Measurements from ENCODE around the gene SKAP1. TPM values are rescaled to one million over a fixed set of nuclear protein-coding genes. Genes with fewer than 3 reads are reported as not detected.

The SKAP1 gene
- total RNA-seq, 1 donor from 2014 or later, result 5.1 TPM

- Histone ChIP-seq H3K4me1 (no peaks in the 10 kb centered on the region), H3K27ac (no peak overlapping the region), H3K9me3 (no peaks in the 10 kb centered on the region), H3K27me3 (no peaks in the 10 kb centered on the region), H3K4me3 (no peak overlapping the region), H3K36me3 (no peaks in the 10 kb centered on the region)
- ATAC-seq, result no peak
- no peak for DNase-seq
- no peak for TF ChIP-seq CTCF (IDR thresholded peaks at IDR 0.05)
- intact Hi-C loops (cut with DNase I), result no loop called here
Measured at GRCh38 chr17:48159232-48159631, 270.8 kb downstream of the SKAP1 start.

GRCh38 chr17:48155889-48156611 lies 274.0 kb downstream of the SKAP1 start:
- no peak for TF ChIP-seq CTCF (IDR thresholded peaks at IDR 0.05)
- intact Hi-C loops (cut with DNase I), result no loop called here
- DNase-seq (no peak), ATAC-seq (no peak)
- H3K9me3 ChIP-seq, result no peaks in the 10 kb centered on the region
- peaks cover 14% of the 10 kb centered on the region for H3K27me3 ChIP-seq
- no peak overlapping the region for H3K27ac ChIP-seq
- no peaks in the 10 kb centered on the region for H3K4me1 ChIP-seq
- no peak overlapping the region for H3K4me3 ChIP-seq
- H3K36me3 ChIP-seq, result no peaks in the 10 kb centered on the region

GRCh38 chr17:48153691-48154358 lies 276.2 kb downstream of the SKAP1 start:
- DNase-seq, result no peak
- H3K36me3 ChIP-seq, result no peaks in the 10 kb centered on the region
- TF ChIP-seq CTCF (IDR thresholded peaks at IDR 0.05), result peak; percentile 30
- peak; percentile 54 for ATAC-seq
- no peak overlapping the region for H3K4me3 ChIP-seq
- H3K4me1 ChIP-seq, result no peaks in the 10 kb centered on the region
- no peaks in the 10 kb centered on the region for H3K9me3 ChIP-seq
- H3K27ac ChIP-seq, result no peak overlapping the region
- intact Hi-C loops (cut with DNase I), result no loop called here
- peaks cover 33% of the 10 kb centered on the region for H3K27me3 ChIP-seq

GRCh38 chr17:48152289-48152688 lies 277.7 kb downstream of the SKAP1 start:
- Histone ChIP-seq H3K36me3 (no peaks in the 10 kb centered on the region), H3K27ac (no peak overlapping the region), H3K27me3 (peaks cover 47% of the 10 kb centered on the region), H3K4me3 (no peak overlapping the region), H3K4me1 (no peaks in the 10 kb centered on the region), H3K9me3 (no peaks in the 10 kb centered on the region)
- no peak for TF ChIP-seq CTCF (IDR thresholded peaks at IDR 0.05)
- DNase-seq, result no peak
- no peak for ATAC-seq
- intact Hi-C loops (cut with DNase I), result no loop called here

GRCh38 chr17:48151220-48151619 lies 278.8 kb downstream of the SKAP1 start:
- no peak for DNase-seq
- H3K36me3 ChIP-seq, result no peaks in the 10 kb centered on the region
- no peaks in the 10 kb centered on the region for H3K9me3 ChIP-seq
- intact Hi-C loops (cut with DNase I), result no loop called here
- no peak for TF ChIP-seq CTCF (IDR thresholded peaks at IDR 0.05)
- H3K4me1 ChIP-seq, result no peaks in the 10 kb centered on the region
- H3K27me3 ChIP-seq, result peaks cover 55% of the 10 kb centered on the region
- ATAC-seq, result no peak
- H3K4me3 ChIP-seq, result no peak overlapping the region
- no peak overlapping the region for H3K27ac ChIP-seq
